Activated CD8-positive, alpha-beta memory T cell treated with anti-CD3 and anti-CD28 coated beads, Interleukin-2, amount 10 ng/mL, durations not matched to agents 7 days and 5 days (primary cell): Measurements from ENCODE around the gene MRPL50. TPM values are rescaled to one million over a fixed set of nuclear protein-coding genes. Genes with fewer than 3 reads are reported as not detected.

Experiments
- ATAC-seq: fragments of 150-1000 bp; cut with Tn5 transposase; one replicate; pipeline ENCODE4 v1.10.0; 2021; ENCODE audit warnings: moderate library complexity
- CTCF ChIA-PET: fragments of 350-600 bp; sonication (Branson Sonifier 250); formaldehyde crosslinking; loops from one replicate; lab custom pipeline; 2021; ENCODE audit warnings: antibody characterized with exemption; lab: Charles Lee
- DNase-seq: peaks from one replicate; pipeline ENCODE4 v3.0.0-alpha.2; 2020
- H3K27ac Mint-ChIP-seq: one replicate; pipeline ENCODE4 v1.8.0; 2021; ENCODE audit warnings: mild to moderate bottlenecking, mixed read lengths
- H3K27me3 Mint-ChIP-seq: one replicate; pipeline ENCODE4 v1.8.0; 2021; ENCODE audit warnings: mixed read lengths
- H3K36me3 Mint-ChIP-seq: one replicate; pipeline ENCODE4 v1.8.0; 2021; ENCODE audit warnings: mild to moderate bottlenecking, mixed read lengths
- H3K4me1 Mint-ChIP-seq: one replicate; pipeline ENCODE4 v1.8.0; 2021; ENCODE audit warnings: mixed read lengths
- H3K4me3 Mint-ChIP-seq: one replicate; pipeline ENCODE4 v1.8.0; 2021; ENCODE audit warnings: mild to moderate bottlenecking, moderate library complexity, mixed read lengths
- H3K9me3 Mint-ChIP-seq: one replicate; pipeline ENCODE4 v1.8.0; 2022; ENCODE audit warnings: low read depth, mixed read lengths
- total RNA-seq, 2 experiments: library from RNA; stranded (reverse); gene quantifications; one replicate each; pipeline ENCODE4 v1.2.3, GENCODE V29; 2021

Gene MRPL50
- 10 to 100 TPM in 1 of 2 experiments, 1 to 10 TPM in 1; 8.3 to 10.5 TPM for total RNA-seq

DNA sequence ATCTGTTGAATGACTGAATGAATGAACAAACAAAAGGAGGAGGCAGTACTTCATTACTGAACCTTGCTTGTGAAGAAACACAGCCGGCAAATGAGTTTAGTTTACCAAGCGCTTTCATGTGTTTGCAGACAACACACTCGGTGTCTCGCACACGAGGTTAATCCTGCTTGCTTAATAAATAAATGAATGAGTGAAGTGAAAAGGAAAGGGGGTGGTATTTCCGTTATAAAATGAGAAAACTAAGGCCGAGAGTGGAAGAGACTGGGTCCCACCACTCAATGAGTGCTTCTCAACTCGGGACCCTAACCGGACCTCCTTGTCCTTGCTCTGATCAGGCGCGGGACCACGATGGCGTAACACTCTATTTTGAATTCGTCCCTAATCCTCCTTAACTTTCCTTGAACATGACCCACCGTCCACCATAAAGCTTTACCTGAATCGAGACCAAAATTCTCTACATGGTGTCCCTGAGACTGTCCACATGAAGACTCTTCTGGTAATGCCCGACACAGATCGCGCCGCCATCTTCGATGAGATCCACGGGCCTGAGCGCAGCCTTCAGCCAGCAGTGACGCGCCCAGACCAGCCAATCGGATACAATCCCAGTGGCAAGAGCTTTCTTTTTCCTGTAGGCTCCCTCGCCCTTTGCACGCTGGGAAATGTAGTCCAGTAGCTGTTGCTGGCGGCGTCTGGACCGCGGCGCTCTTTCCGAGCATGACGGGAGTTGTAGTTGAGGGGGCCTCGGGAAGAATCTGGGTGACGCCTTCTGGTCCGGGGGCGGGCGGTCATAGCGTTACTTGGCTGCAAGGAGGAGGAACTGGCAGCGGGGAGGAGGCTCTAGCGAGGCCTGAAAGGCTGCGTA is at the start of gene MRPL50, which contains the start of gene ZNF189:
TSS of gene MRPL50 (minus strand) at position 551 of the 862 bp plus-strand sequence. CDS start at position 525, 26 bp downstream.
TSS of gene ZNF189 (plus strand) at position 784 of the 862 bp plus-strand sequence. CDS start 306 bp downstream, outside the sequence.
- Mint-ChIP-seq H3K27ac (peak within 1 kb of the TSS; percentile 97), H3K36me3 (peaks cover 73% of the 10 kb centered on the region), H3K4me1 (peaks cover 52% of the 10 kb centered on the region), H3K9me3 (peaks cover 30% of the 10 kb centered on the region), H3K4me3 (peak within 1 kb of the TSS; percentile 98), H3K27me3 (no peaks in the 10 kb centered on the region)
- CTCF ChIA-PET = interaction anchor here (1.0 to 1.8 kb wide), 5 partner anchors 10 to 1050 kb away, joined by 3 to 14 read pairs (median 3); no protein-coding TSS in a partner anchor
- DNase-seq = peak; percentile 99
- peak; percentile 97 for ATAC-seq

DNA sequence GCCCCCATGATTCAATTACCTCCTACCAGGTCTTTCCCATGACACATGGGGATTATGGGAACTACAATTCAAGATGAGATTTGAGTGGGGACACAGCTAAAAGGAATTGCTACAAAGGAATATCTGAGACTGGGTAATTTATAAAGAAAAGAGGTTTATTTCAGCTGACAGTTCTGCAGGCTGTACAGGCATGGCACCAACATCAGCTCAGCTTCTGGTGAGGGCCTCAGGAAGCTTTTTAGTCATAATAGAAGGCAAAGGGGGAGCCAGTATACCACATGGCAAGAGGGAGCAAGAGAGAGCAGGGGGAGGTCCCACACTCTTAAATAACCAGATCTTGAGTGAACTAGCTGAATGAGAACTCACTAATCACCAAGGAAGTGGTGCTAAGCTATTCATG is 48.3 kb upstream of the MRPL50 start:
- CTCF ChIA-PET = interaction anchor here (0.8 to 1.1 kb wide), 2 partner anchors 12 to 15 kb away, joined by 3 read pairs; no protein-coding TSS in a partner anchor

DNA sequence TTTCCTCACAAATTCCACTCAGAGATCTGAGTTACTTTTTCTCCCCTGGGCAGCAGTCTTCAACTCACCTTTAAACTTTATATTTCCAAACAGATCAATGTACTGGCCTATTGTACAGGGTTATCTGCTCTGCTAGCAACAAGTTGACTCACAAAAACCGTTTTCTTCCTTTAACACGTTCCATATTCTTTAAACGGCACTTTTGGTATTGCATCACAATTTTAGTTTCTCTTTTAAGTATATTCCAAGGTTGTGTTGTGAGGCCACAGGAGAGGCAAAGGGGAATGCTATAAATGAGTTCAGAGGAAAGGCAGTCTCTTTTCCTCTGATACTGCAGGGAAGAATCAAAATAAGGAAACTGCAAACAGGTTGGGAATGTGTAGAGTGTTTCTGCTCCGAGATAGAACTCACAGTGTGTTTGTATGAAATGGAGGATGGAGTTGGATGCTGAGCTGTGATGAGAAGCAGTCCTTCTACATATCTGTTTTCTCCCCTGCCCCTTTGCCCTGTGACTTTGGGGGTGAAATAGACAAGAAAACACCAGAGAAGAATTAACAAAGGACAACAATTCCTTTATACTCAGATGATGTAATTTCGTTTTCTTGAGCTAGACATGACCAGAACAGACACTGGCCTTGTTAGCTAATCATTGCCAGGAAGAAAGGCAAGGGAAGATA is 47.1 kb upstream of the MRPL50 start:
- no peak overlapping the region for H3K27ac Mint-ChIP-seq
- H3K36me3 Mint-ChIP-seq = no peaks in the 10 kb centered on the region
- DNase-seq (no peak), ATAC-seq (no peak)
- no peak overlapping the region for H3K4me3 Mint-ChIP-seq
- H3K27me3 Mint-ChIP-seq = peaks cover 42% of the 10 kb centered on the region
- no peaks in the 10 kb centered on the region for H3K9me3 Mint-ChIP-seq
- peaks cover 4% of the 10 kb centered on the region for H3K4me1 Mint-ChIP-seq
- CTCF ChIA-PET = interaction anchor here (0.8 to 1.1 kb wide), 3 partner anchors 13 to 14 kb away, joined by 3 to 5 read pairs (median 3); no protein-coding TSS in a partner anchor

More for the DNA sequence above, 48.3 kb upstream of the MRPL50 start:
- peaks cover 49% of the 10 kb centered on the region for H3K27me3 Mint-ChIP-seq
- no peak for DNase-seq
- no peak overlapping the region for H3K27ac Mint-ChIP-seq
- no peaks in the 10 kb centered on the region for H3K36me3 Mint-ChIP-seq
- no peaks in the 10 kb centered on the region for H3K9me3 Mint-ChIP-seq
- no peak for ATAC-seq
- H3K4me3 Mint-ChIP-seq = no peak overlapping the region
- H3K4me1 Mint-ChIP-seq = peaks cover 4% of the 10 kb centered on the region

DNA sequence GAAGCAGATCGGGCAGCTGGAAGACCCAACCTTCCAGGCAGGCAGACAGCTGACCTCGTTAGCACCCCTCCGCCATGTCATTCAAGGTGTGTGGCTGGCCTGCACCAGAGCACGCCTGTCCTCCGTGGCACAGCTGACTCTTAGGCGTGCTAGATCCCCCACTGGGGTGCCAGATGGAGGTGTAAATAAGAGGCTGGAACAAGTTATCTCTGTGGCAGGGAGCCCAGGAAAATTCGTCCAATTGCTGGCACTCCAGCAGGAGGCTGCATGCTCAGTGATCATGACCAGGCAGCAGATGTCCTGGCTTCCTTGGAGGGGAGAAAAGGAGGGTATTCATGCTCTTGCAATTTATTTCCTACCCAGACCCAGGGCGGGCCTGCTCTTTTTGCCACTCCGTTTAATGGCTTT is 45.0 kb upstream of the MRPL50 start:
- H3K4me3 Mint-ChIP-seq = no peak overlapping the region
- CTCF ChIA-PET = no interaction called here
- DNase-seq = no peak
- H3K27me3 Mint-ChIP-seq = peaks cover 37% of the 10 kb centered on the region
- H3K4me1 Mint-ChIP-seq = no peaks in the 10 kb centered on the region
- no peaks in the 10 kb centered on the region for H3K9me3 Mint-ChIP-seq
- H3K27ac Mint-ChIP-seq = no peak overlapping the region
- no peaks in the 10 kb centered on the region for H3K36me3 Mint-ChIP-seq
- no peak for ATAC-seq

DNA sequence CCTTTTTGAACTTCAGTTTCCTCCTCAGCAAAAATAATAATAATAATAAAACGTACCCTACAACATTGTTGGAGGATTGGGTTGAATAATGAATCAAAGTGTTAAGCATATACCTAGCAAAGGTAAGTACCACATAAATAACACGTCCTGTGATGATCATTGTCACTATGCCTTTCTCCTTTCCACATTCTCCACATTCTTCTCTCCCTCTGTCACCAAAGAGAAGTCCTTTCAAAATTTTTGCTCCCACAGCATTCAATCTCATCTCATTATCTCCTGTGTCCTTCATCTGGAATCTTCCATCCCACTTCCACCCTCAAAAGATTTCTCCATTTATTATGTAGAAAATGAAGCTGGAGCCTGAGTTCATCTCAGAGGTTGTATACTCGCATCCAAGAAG is 44.3 kb upstream of the MRPL50 start:
- Mint-ChIP-seq H3K36me3 (no peaks in the 10 kb centered on the region), H3K4me3 (no peak overlapping the region), H3K4me1 (no peaks in the 10 kb centered on the region), H3K9me3 (no peaks in the 10 kb centered on the region), H3K27ac (no peak overlapping the region), H3K27me3 (peaks cover 37% of the 10 kb centered on the region)
- DNase-seq (no peak), ATAC-seq (no peak)
- CTCF ChIA-PET = no interaction called here

DNA sequence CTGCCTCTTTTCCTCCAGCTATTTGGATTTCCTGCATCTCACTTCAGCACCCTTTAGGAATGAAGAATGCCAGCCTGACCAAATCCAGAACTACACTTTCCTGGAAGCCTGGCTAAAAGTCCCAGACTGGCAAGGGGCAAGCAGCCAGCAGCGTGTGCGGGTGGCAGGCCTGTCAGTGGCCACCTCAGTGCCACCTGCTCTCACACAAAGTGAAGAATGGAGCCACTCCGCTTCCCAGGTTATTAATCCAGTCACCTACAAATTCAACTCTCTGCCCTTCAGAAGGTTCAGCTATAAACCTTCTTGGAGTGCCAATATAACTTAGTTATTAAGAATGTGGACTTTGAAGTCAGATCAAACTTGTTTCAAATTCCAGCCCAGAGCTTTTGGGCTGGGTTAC is 43.9 kb upstream of the MRPL50 start:
- Mint-ChIP-seq H3K27me3 (peaks cover 39% of the 10 kb centered on the region), H3K27ac (no peak overlapping the region), H3K4me1 (no peaks in the 10 kb centered on the region), H3K36me3 (no peaks in the 10 kb centered on the region), H3K9me3 (no peaks in the 10 kb centered on the region), H3K4me3 (no peak overlapping the region)
- DNase-seq = no peak
- CTCF ChIA-PET = interaction anchor here (0.7 kb wide), 1 partner anchor 17 kb away, joined by 3 read pairs; no protein-coding TSS in a partner anchor
- ATAC-seq = no peak

DNA sequence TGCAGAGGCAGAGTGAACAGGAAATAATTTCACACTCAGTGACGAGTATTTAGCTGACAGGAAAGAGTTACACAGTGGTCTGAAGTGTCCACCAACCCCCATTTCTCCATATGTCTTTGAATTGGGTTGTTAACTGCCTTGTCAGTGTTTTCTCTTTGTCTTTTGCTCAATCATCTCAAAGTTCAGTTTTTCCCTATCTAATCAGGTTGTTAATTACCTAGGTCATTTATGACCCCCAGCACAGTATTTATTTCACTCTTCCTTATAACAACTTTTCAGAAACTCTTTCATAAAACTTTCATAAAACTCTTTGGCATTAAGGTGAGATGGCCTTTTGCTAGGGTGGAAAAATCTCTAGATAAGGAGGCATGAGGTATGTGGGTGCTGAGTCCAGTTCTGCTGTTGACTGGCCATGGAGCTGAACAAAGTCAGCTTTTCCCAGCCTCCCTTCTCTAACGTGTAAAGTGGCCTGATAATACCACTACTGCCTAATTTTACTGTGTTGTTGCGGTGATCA is 42.4 kb upstream of the MRPL50 start:
- Mint-ChIP-seq H3K4me1 (no peaks in the 10 kb centered on the region), H3K9me3 (no peaks in the 10 kb centered on the region), H3K27ac (no peak overlapping the region), H3K4me3 (no peak overlapping the region), H3K36me3 (no peaks in the 10 kb centered on the region), H3K27me3 (peaks cover 41% of the 10 kb centered on the region)
- DNase-seq (no peak), ATAC-seq (no peak)
- CTCF ChIA-PET = no interaction called here

DNA sequence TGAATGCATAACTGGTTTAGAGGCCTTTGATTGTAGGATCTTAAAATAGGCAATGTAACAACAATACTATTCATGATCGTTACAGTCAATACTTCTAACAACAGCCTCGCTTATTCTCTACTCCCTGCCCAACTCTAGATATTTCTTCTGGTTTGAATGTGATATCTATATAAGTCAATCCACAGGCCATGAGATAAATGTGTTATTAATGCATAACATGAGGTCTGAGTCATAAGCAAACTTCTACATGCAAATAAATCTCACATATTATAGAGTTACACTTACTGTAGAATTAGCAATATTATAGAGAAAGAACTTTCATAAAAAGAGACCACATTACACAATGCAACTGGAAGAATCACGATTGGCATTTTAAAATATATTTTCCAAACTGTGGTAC is 40.1 kb upstream of the MRPL50 start:
- no peak overlapping the region for H3K27ac Mint-ChIP-seq
- peaks cover 34% of the 10 kb centered on the region for H3K27me3 Mint-ChIP-seq
- no peaks in the 10 kb centered on the region for H3K9me3 Mint-ChIP-seq
- no peak for ATAC-seq
- no peak for DNase-seq
- CTCF ChIA-PET = no interaction called here
- no peak overlapping the region for H3K4me3 Mint-ChIP-seq
- no peaks in the 10 kb centered on the region for H3K4me1 Mint-ChIP-seq
- no peaks in the 10 kb centered on the region for H3K36me3 Mint-ChIP-seq

DNA sequence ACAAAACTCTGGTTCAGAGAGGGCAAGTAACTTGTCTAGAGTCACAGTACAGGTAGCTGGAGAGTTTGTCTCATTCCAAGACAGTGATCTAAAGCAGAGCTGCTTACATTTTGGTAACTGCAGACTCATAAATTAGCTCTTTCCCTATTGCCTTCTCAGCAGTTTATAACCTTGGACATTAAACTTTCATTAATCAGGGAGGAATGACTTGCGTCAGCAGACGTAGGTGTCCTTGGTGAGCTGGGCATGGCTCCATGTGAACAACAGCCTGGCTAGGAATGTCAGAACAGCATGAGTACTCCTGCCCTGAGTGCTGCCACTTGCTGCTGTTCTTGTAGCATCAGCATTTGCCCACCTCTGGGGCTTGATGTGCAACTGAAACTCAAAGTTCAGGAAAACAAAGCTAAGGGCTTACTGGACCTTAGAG is 39.4 kb upstream of the MRPL50 start:
- CTCF ChIA-PET = interaction anchor here (0.9 kb wide), 1 partner anchor 11 kb away, joined by 3 read pairs; no protein-coding TSS in a partner anchor
- H3K9me3 Mint-ChIP-seq = no peaks in the 10 kb centered on the region
- H3K4me1 Mint-ChIP-seq = no peaks in the 10 kb centered on the region
- no peak overlapping the region for H3K4me3 Mint-ChIP-seq
- DNase-seq (no peak), ATAC-seq (no peak)
- no peak overlapping the region for H3K27ac Mint-ChIP-seq
- H3K36me3 Mint-ChIP-seq = no peaks in the 10 kb centered on the region
- H3K27me3 Mint-ChIP-seq = peaks cover 31% of the 10 kb centered on the region

DNA sequence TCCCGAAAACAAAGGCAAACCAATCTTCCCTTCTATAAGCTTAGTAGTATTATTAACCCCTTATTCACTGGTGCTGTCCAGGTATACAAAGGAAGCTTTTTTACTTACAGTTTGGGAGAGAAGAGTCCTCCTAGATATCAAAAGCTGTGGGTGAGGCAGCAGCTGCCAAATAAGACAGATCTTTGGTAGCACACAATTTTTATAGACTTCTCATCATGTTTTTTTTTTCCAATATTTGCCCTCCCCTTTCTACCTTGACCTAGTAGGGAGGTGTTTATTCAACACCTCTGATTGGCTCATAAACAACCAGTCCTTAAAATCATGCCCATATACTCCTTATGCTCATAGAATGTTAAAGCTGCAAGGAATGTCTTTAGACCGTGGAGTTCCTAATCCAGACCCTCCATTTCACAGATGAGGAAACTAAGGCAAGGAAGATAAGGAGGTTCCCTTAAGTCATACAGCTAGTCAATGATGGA is 37.2 kb upstream of the MRPL50 start, which contains the start of gene ALDOB:
TSS of gene ALDOB (minus strand) at position 174 of the 479 bp plus-strand sequence. CDS start 4,887 bp downstream, outside the sequence.
- H3K4me1 Mint-ChIP-seq = no peaks in the 10 kb centered on the region
- H3K27ac Mint-ChIP-seq = no peak within 1 kb of the TSS
- peaks cover 28% of the 10 kb centered on the region for H3K27me3 Mint-ChIP-seq
- no peak for DNase-seq
- H3K9me3 Mint-ChIP-seq = no peaks in the 10 kb centered on the region
- H3K4me3 Mint-ChIP-seq = no peak within 1 kb of the TSS
- CTCF ChIA-PET = no interaction called here
- H3K36me3 Mint-ChIP-seq = no peaks in the 10 kb centered on the region
- ATAC-seq = no peak

DNA sequence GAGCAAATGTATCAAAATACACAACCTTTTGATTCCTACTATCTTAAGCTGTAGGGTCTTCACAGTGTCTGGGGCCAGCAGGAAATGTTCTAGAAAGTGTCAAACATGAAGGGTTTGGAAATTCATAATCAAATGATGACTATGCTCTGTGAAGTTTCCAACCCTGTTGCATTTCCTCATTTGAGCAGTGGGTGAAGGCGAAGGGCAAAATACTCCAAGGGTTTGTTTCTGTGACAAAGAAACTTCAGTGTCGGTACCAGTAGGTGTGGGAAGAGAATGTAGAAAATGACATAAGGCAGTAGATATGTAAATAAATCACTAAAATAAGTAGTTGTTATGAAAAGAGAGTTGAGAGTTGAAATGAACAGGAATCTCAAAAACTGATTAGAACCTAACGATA is 36.6 kb upstream of the MRPL50 start:
- H3K27me3 Mint-ChIP-seq = peaks cover 28% of the 10 kb centered on the region
- CTCF ChIA-PET = no interaction called here
- DNase-seq = no peak
- no peak overlapping the region for H3K27ac Mint-ChIP-seq
- H3K4me3 Mint-ChIP-seq = no peak overlapping the region
- no peaks in the 10 kb centered on the region for H3K9me3 Mint-ChIP-seq
- no peaks in the 10 kb centered on the region for H3K36me3 Mint-ChIP-seq
- ATAC-seq = no peak
- no peaks in the 10 kb centered on the region for H3K4me1 Mint-ChIP-seq

DNA sequence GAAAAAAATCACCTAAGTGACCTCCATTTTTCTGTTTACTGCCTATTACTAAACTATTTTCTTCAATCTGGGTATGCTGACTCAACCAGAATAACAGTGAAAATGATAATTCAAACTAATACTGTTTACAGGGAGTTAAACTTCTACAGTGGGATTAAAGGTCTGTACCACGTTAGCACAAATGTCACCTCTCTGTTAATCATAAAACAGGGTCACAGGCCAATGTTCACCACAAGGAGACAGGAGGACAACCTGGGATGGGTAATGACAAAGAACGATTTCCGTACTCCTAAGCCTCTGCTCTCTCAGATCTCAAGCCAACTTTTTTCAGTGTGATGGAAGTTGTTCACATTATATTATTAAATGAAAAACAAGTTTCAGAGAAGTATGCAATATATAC is 34.8 kb upstream of the MRPL50 start:
- DNase-seq (no peak), ATAC-seq (no peak)
- Mint-ChIP-seq H3K4me1 (no peaks in the 10 kb centered on the region), H3K27me3 (peaks cover 22% of the 10 kb centered on the region), H3K27ac (no peak overlapping the region), H3K36me3 (no peaks in the 10 kb centered on the region), H3K9me3 (no peaks in the 10 kb centered on the region), H3K4me3 (no peak overlapping the region)
- CTCF ChIA-PET = no interaction called here

DNA sequence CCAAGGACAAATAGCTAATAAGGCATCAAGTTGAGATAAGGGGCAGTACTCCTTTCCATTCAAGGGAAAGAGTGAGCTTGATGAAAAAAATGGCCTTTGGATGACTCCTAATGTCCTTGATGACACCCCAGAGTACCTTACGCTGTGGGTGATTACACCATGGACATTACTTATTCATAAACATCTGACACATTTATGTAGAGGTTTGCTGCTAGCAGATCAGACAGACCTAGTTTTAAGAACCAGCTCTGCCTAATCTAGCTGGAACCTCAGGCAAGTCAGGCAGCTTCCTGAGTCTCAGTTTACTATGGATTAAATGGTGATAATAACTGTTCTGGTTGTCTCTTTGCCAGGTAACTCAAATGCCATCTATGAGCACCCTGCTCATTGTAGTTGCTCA is 34.3 kb upstream of the MRPL50 start:
- H3K4me1 Mint-ChIP-seq = no peaks in the 10 kb centered on the region
- no peaks in the 10 kb centered on the region for H3K36me3 Mint-ChIP-seq
- no peak overlapping the region for H3K4me3 Mint-ChIP-seq
- H3K9me3 Mint-ChIP-seq = no peaks in the 10 kb centered on the region
- H3K27me3 Mint-ChIP-seq = peaks cover 22% of the 10 kb centered on the region
- no peak for ATAC-seq
- H3K27ac Mint-ChIP-seq = no peak overlapping the region
- no peak for DNase-seq
- CTCF ChIA-PET = interaction anchor here (1.2 kb wide), 1 partner anchor 16 kb away, joined by 4 read pairs; no protein-coding TSS in a partner anchor
